HEK293 (cell line): ENCODE measurements around the gene SLC25A13.

Experiments used
- MYNN ChIP-seq: fragments of 450-650 bp; formaldehyde crosslinking; IDR thresholded peaks from 2 replicates; pipeline ENCODE4 v1.5.1; 2016; ENCODE audit warnings: missing biosample characterization, missing genetic modification characterization, borderline replicate concordance
- TCF7L2 ChIP-seq: IDR thresholded peaks from 2 replicates; pipeline ENCODE4 v1.6.1; 2011; ENCODE audit warnings: low read depth, mild to moderate bottlenecking, inconsistent platforms, low read length, moderate library complexity, borderline replicate concordance
- ZBTB1 ChIP-seq: fragments of 450-650 bp; formaldehyde crosslinking; IDR thresholded peaks from 2 replicates; pipeline ENCODE4 v1.5.1; 2016; ENCODE audit warnings: missing biosample characterization, missing genetic modification characterization
- ZNF274 ChIP-seq, 2 experiments: fragments of 200-500 bp in 1 of 2; fragments of 450-650 bp in 1 of 2; sonication (Bioruptor generic) in 1 of 2; formaldehyde crosslinking in 1 of 2; IDR thresholded peaks; 2 replicates each; pipeline versions ENCODE4 v1.5.1 to v1.6.1; 2014 to 2016; ENCODE audit warnings: borderline replicate concordance in 1 of 2, inconsistent platforms in 1 of 2, low read length in 1 of 2, missing biosample characterization in 1 of 2, missing genetic modification characterization in 1 of 2
- ZNF324 ChIP-seq: fragments of 450-650 bp; formaldehyde crosslinking; IDR thresholded peaks from 2 replicates; pipeline ENCODE4 v1.5.1; 2016; ENCODE audit warnings: missing biosample characterization, missing genetic modification characterization
- ZNF747 ChIP-seq: fragments of 450-650 bp; formaldehyde crosslinking; IDR thresholded peaks from 2 replicates; pipeline ENCODE4 v1.5.1; 2016; ENCODE audit warnings: missing biosample characterization, missing genetic modification characterization
- ZNF830 ChIP-seq: fragments of 450-650 bp; IDR thresholded peaks from 2 replicates; pipeline ENCODE4 v1.5.0; 2018; ENCODE audit warnings: missing biosample characterization, missing genetic modification characterization, low read depth, mild to moderate bottlenecking, moderate library complexity

DNA sequence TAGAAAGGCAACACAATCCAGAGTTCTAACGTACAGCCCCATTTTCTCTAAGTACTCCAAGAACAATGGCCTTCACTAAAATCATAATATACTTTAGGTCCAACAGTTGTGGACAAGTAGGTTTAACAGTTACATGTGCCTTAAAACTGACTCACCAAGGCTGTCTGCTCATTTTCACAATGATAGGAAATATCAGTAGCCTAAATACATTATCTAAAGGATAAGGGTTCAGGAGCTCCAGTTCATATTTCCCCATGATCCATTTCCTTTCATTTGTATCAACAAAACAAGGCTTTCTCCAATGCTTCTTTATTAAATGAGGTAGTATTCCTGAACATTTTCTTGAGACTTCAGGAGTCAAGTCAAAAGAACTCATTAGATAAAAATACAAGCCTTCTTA, 164.0 kb downstream of the SLC25A13 start:
- no peak for TF ChIP-seq ZBTB1 (tag by site-specific recombination)
- TF ChIP-seq MYNN: no peak
- no peak for TF ChIP-seq ZNF830
- no peak for TF ChIP-seq ZNF747 (tag by site-specific recombination)
- TF ChIP-seq ZNF274 (IDR thresholded peaks at IDR 0.05; ENCODE audit: low read length): no peak
- TF ChIP-seq ZNF274 (tag by site-specific recombination; IDR thresholded peaks at IDR 0.05; ENCODE audit: borderline replicate concordance): no peak
- TF ChIP-seq TCF7L2: no peak
- no peak for TF ChIP-seq ZNF324 (tag by site-specific recombination)
